IMR-90 (cell line): ENCODE measurements around the gene KRT76. TPM values are rescaled to one million over a fixed set of nuclear protein-coding genes. Genes with fewer than 3 reads are reported as not detected.

Source experiments
- ATAC-seq: fragments of 200-7000 bp; cut with Tn5 transposase; 2 replicates; pipeline ENCODE4 v1.9.1; 2020; ENCODE audit warnings: low read depth, mild to moderate bottlenecking, moderate library complexity
- BruUV-seq: library from RNA; stranded (reverse); fragments of 400-500 nt; replicated peaks from 2 replicates; lab custom pipeline; 2021; lab: Mats Ljungman, UMichigan
- CTCF ChIA-PET: fragments of 300-600 bp; formaldehyde crosslinking; extraction: SDS; loops from one replicate; lab custom pipeline; 2021; ENCODE audit warnings: antibody characterized with exemption; lab: Yijun Ruan, JAX
- POLR2A ChIA-PET: fragments of 300-600 bp; sonication (Branson Sonifier 250); formaldehyde crosslinking; loops from one replicate; lab custom pipeline; 2022; ENCODE audit warnings: antibody characterized with exemption; ENCODE audit not compliant: unreplicated experiment; lab: Charles Lee
- DNase-seq: peaks from one replicate; pipeline ENCODE4 v3.0.0; 2013
- H2AFZ ChIP-seq: replicated peaks from 2 replicates; pipeline ENCODE3; 2013; ENCODE audit warnings: low read length, mild to moderate bottlenecking; ENCODE audit not compliant: poor library complexity
- H2AK5ac ChIP-seq: 2 replicates; pipeline ENCODE4 v1.6.1; 2013; ENCODE audit warnings: low read depth, low read length, inconsistent platforms
- H2AK9ac ChIP-seq: replicated peaks from 2 replicates; pipeline ENCODE3; 2013; ENCODE audit warnings: mild to moderate bottlenecking, low read depth, low read length, moderate library complexity; ENCODE audit not compliant: poor library complexity
- H2BK120ac ChIP-seq: 2 replicates; pipeline ENCODE4 v1.6.1; 2013; ENCODE audit warnings: low read depth, low read length, inconsistent platforms
- H2BK15ac ChIP-seq: 3 replicates; pipeline ENCODE4 v1.6.1; 2013; ENCODE audit warnings: low read depth, low read length, inconsistent platforms
- H2BK20ac ChIP-seq: 2 replicates; pipeline ENCODE4 v1.6.1; 2013; ENCODE audit warnings: low read depth, mild to moderate bottlenecking, inconsistent platforms, low read length, moderate library complexity
- H2BK5ac ChIP-seq: 2 replicates; pipeline ENCODE4 v1.6.1; 2013; ENCODE audit warnings: mild to moderate bottlenecking, low read depth, low read length, inconsistent platforms; ENCODE audit not compliant: poor library complexity, severe bottlenecking
- H3K14ac ChIP-seq: replicated peaks from 2 replicates; pipeline ENCODE4 v1.6.1; 2013; ENCODE audit warnings: low read depth, low read length, inconsistent platforms
- H3K18ac ChIP-seq: 2 replicates; pipeline ENCODE4 v1.6.1; 2013; ENCODE audit warnings: low read depth, low read length, control low read depth
- H3K23ac ChIP-seq: 2 replicates; pipeline ENCODE4 v1.6.1; 2013; ENCODE audit warnings: low read depth, low read length, inconsistent platforms
- H3K27ac ChIP-seq: 2 replicates; pipeline ENCODE4 v1.5.1; 2013; ENCODE audit warnings: mild to moderate bottlenecking, control low read depth, low read length; ENCODE audit not compliant: insufficient read depth
- H3K27me3 ChIP-seq: 2 replicates; pipeline ENCODE4 v1.6.1; 2013; ENCODE audit warnings: low read length; ENCODE audit not compliant: control insufficient read depth, insufficient read depth
- H3K36me3 ChIP-seq: 2 replicates; pipeline ENCODE4 v1.6.1; 2013; ENCODE audit warnings: low read length, mixed read lengths; ENCODE audit not compliant: control insufficient read depth, insufficient read depth
- H3K4ac ChIP-seq: 2 replicates; pipeline ENCODE4 v1.6.1; 2013; ENCODE audit warnings: low read depth, low read length, inconsistent platforms
- H3K4me1 ChIP-seq: 2 replicates; pipeline ENCODE4 v1.6.1; 2013; ENCODE audit warnings: low read length, mixed read lengths; ENCODE audit not compliant: control insufficient read depth, insufficient read depth
- H3K4me2 ChIP-seq: 2 replicates; pipeline ENCODE4 v1.6.1; 2013; ENCODE audit warnings: low read depth, mild to moderate bottlenecking, control low read depth, low read length, moderate library complexity
- H3K4me3 ChIP-seq: 2 replicates; pipeline ENCODE4 v1.5.1; 2013; ENCODE audit warnings: low read depth, mild to moderate bottlenecking, control low read depth, low read length, moderate library complexity; ENCODE audit not compliant: insufficient read depth
- H3K56ac ChIP-seq: 2 replicates; pipeline ENCODE4 v1.6.1; 2013; ENCODE audit warnings: low read length, inconsistent platforms; ENCODE audit not compliant: insufficient read depth; ENCODE audit errors: extremely low read depth
- H3K79me1 ChIP-seq, 2 experiments: 2 replicates each; pipeline ENCODE4 v1.6.1; 2013; ENCODE audit warnings: low read length in 2 of 2, inconsistent platforms in 1 of 2, low read depth in 1 of 2
- H3K9ac ChIP-seq: 2 replicates; pipeline ENCODE4 v1.6.1; 2013; ENCODE audit warnings: low read depth, low read length, control low read depth
- H3K9me1 ChIP-seq: 2 replicates; pipeline ENCODE4 v1.6.1; 2013; ENCODE audit warnings: low read length, inconsistent platforms; ENCODE audit not compliant: insufficient read depth
- H3K9me3 ChIP-seq: 2 replicates; pipeline ENCODE4 v1.6.1; 2013; ENCODE audit warnings: low read length; ENCODE audit not compliant: control insufficient read depth, insufficient read depth
- H4K20me1 ChIP-seq: 2 replicates; pipeline ENCODE4 v1.6.1; 2013; ENCODE audit warnings: low read length, inconsistent platforms; ENCODE audit not compliant: insufficient read depth
- H4K5ac ChIP-seq: 2 replicates; pipeline ENCODE4 v1.6.1; 2013; ENCODE audit warnings: mild to moderate bottlenecking, low read depth, low read length, control low read depth
- H4K8ac ChIP-seq, 2 experiments: 2 replicates each; pipeline ENCODE4 v1.6.1; 2013; ENCODE audit warnings: low read depth in 2 of 2, low read length in 2 of 2, control low read depth in 1 of 2, inconsistent platforms in 1 of 2
- H4K91ac ChIP-seq: 2 replicates; pipeline ENCODE4 v1.6.1; 2013; ENCODE audit warnings: low read depth, low read length, inconsistent platforms; ENCODE audit not compliant: insufficient read depth
- BHLHE40 ChIP-seq: fragments of 150-350 bp; IDR thresholded peaks from 2 replicates; pipeline ENCODE4 v1.6.1; 2016; ENCODE audit warnings: mild to moderate bottlenecking, low read depth, low read length
- CEBPB ChIP-seq: IDR thresholded peaks from 2 replicates; pipeline ENCODE4 v1.6.1; 2012; ENCODE audit warnings: low read depth, low read length, improper control_type of control experiment
- MAFK ChIP-seq: IDR thresholded peaks from 2 replicates; pipeline ENCODE4 v1.6.1; 2012; ENCODE audit warnings: low read depth, low read length, improper control_type of control experiment
- MXI1 ChIP-seq: IDR thresholded peaks from 2 replicates; pipeline ENCODE4 v1.6.1; 2012; ENCODE audit warnings: low read depth, mild to moderate bottlenecking, low read length, moderate library complexity, borderline replicate concordance
- NFE2L2 ChIP-seq: fragments of 150-350 bp; IDR thresholded peaks from 2 replicates; pipeline ENCODE4 v1.6.1; 2016; ENCODE audit warnings: low read depth, mild to moderate bottlenecking, low read length
- POLR2A ChIP-seq: IDR thresholded peaks from 2 replicates; pipeline ENCODE4 v1.6.1; 2012; ENCODE audit warnings: mild to moderate bottlenecking, low read depth, low read length
- RFX5 ChIP-seq: IDR thresholded peaks from 2 replicates; pipeline ENCODE4 v1.8.0; 2012; ENCODE audit warnings: low read depth, mild to moderate bottlenecking, low read length, moderate library complexity
- SMC3 ChIP-seq: fragments of 150-350 bp; IDR thresholded peaks from 2 replicates; pipeline ENCODE4 v1.6.1; 2016; ENCODE audit warnings: low read depth, mild to moderate bottlenecking, antibody characterized with exemption, low read length, moderate library complexity
- WGBS, 2 experiments: methylation state at CpG; one replicate each; pipeline versions ENCODE4 v1.1.5 to v1.1.7; 2013; ENCODE audit warnings: missing lambda C conversion rate in 2 of 2; ENCODE audit not compliant: insufficient read length in 1 of 2; ENCODE audit errors: extremely low coverage in 2 of 2; 5-methylcytosine and 5-hydroxymethylcytosine counted together
- dilution Hi-C: fragments of 300-500 bp; cut with HindIII; formaldehyde crosslinking; loops from one replicate; pipeline ENCODE4 v1.14.3; 2018; ENCODE audit warnings: low sequenced_read_pairs; ENCODE audit not compliant: unreplicated experiment
- in situ Hi-C: fragments of 300-500 bp; cut with MboI; formaldehyde crosslinking; loops from 3 replicates; pipeline ENCODE4 v1.14.3; 2019; ENCODE audit warnings: low sequenced_read_pairs, inconsistent platforms, mixed read lengths
- intact Hi-C: fragments of 100-400 bp; cut with micrococcal nuclease; formaldehyde crosslinking; loops from 2 replicates; pipeline ENCODE4 v1.10.0; 2022
- polyA plus RNA-seq, 3 experiments: library from polyadenylated mRNA; depleted of rRNA; stranded (reverse); fragments of >200 nt; gene quantifications; 2 replicates each; pipeline ENCODE4 v1.2.3, GENCODE V29; 2012; ENCODE audit warnings: low replicate concordance in 1 of 3
- total RNA-seq: library from RNA; depleted of rRNA; stranded (reverse); fragments of >200 nt; gene quantifications from 2 replicates; pipeline ENCODE4 v1.2.3, GENCODE V29; 2012
- TF ChIP-seq, protein P1 (sequence below): fragments of 150-350 bp; IDR thresholded peaks from 2 replicates; pipeline ENCODE4 v1.6.1; 2016; ENCODE audit warnings: low read depth, mild to moderate bottlenecking, low read length, moderate library complexity, borderline replicate concordance
- TF ChIP-seq, protein P2 (sequence below): fragments of 150-350 bp; IDR thresholded peaks from 2 replicates; pipeline ENCODE4 v1.6.1; 2017; ENCODE audit warnings: mild to moderate bottlenecking, antibody characterized with exemption, low read length, low read depth
- TF ChIP-seq, protein P3 (sequence below): conservative IDR thresholded peaks from 2 replicates; pipeline ENCODE4 v1.5.1; 2012; ENCODE audit warnings: mild to moderate bottlenecking, low read depth, low read length, improper control_type of control experiment

The KRT76 gene
- total and polyA plus RNA-seq, 2 of the 4 experiments (the other 2 are of a cell fraction): not detected

- H3K36me3 ChIP-seq: no peaks in the 10 kb centered on the region
- dilution Hi-C loops: no loop called here
Measured at GRCh38 chr12:52763991-52764390, 13.2 kb downstream of the KRT76 start.

More at GRCh38 chr12:52763991-52764390, 13.2 kb downstream of the KRT76 start:
- H4K91ac ChIP-seq: no peak overlapping the region
- no peak overlapping the region for H3K4me3 ChIP-seq
- ATAC-seq (no peak), DNase-seq (no peak)
- no peak overlapping the region for H3K18ac ChIP-seq
- no peak overlapping the region for H2BK15ac ChIP-seq
- H3K4me2 ChIP-seq: no peak overlapping the region
- no peak overlapping the region for H2AFZ ChIP-seq
- no peak overlapping the region for H2AK5ac ChIP-seq
- peaks cover 8% of the 10 kb centered on the region for H3K27me3 ChIP-seq
- no peak overlapping the region for H2BK5ac ChIP-seq
- H3K9me1 ChIP-seq: no peaks in the 10 kb centered on the region
- no peak overlapping the region for H3K4ac ChIP-seq
- in situ Hi-C loops: no loop called here
- H3K9ac ChIP-seq: no peak overlapping the region
- no peaks in the 10 kb centered on the region for H3K79me1 ChIP-seq
- ChIA-PET CTCF (no interaction called here), POLR2A (no interaction called here)
- H3K4me1 ChIP-seq: no peaks in the 10 kb centered on the region
- WGBS, 2 experiments: no CpG with 5 or more reads among the region's 2 CpGs
- no peak overlapping the region for H3K27ac ChIP-seq
- no peak overlapping the region for H3K56ac ChIP-seq
- H3K14ac ChIP-seq: no peak overlapping the region
- no peak overlapping the region for H2BK20ac ChIP-seq
- no peak overlapping the region for H4K5ac ChIP-seq
- H2AK9ac ChIP-seq: no peak overlapping the region
- BruUV-seq: no TSS peak
- intact Hi-C loops: no loop called here
- H4K8ac ChIP-seq: no peak overlapping the region
- H3K23ac ChIP-seq: no peak overlapping the region
- peaks cover 5% of the 10 kb centered on the region; the same call in 1 of the 2 replicates for H3K9me3 ChIP-seq
- TF ChIP-seq, protein P1, sequence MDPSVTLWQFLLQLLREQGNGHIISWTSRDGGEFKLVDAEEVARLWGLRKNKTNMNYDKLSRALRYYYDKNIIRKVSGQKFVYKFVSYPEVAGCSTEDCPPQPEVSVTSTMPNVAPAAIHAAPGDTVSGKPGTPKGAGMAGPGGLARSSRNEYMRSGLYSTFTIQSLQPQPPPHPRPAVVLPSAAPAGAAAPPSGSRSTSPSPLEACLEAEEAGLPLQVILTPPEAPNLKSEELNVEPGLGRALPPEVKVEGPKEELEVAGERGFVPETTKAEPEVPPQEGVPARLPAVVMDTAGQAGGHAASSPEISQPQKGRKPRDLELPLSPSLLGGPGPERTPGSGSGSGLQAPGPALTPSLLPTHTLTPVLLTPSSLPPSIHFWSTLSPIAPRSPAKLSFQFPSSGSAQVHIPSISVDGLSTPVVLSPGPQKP: no peak
- TF ChIP-seq, protein P2, sequence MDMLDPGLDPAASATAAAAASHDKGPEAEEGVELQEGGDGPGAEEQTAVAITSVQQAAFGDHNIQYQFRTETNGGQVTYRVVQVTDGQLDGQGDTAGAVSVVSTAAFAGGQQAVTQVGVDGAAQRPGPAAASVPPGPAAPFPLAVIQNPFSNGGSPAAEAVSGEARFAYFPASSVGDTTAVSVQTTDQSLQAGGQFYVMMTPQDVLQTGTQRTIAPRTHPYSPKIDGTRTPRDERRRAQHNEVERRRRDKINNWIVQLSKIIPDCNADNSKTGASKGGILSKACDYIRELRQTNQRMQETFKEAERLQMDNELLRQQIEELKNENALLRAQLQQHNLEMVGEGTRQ: no peak
- TF ChIP-seq SMC3: no peak
- no peak for TF ChIP-seq MAFK
- no peak for TF ChIP-seq NFE2L2
- TF ChIP-seq BHLHE40: no peak
- no peak for TF ChIP-seq CEBPB
- TF ChIP-seq POLR2A: no peak
- no peak for TF ChIP-seq MXI1
- no peak for TF ChIP-seq RFX5
- TF ChIP-seq, protein P3, sequence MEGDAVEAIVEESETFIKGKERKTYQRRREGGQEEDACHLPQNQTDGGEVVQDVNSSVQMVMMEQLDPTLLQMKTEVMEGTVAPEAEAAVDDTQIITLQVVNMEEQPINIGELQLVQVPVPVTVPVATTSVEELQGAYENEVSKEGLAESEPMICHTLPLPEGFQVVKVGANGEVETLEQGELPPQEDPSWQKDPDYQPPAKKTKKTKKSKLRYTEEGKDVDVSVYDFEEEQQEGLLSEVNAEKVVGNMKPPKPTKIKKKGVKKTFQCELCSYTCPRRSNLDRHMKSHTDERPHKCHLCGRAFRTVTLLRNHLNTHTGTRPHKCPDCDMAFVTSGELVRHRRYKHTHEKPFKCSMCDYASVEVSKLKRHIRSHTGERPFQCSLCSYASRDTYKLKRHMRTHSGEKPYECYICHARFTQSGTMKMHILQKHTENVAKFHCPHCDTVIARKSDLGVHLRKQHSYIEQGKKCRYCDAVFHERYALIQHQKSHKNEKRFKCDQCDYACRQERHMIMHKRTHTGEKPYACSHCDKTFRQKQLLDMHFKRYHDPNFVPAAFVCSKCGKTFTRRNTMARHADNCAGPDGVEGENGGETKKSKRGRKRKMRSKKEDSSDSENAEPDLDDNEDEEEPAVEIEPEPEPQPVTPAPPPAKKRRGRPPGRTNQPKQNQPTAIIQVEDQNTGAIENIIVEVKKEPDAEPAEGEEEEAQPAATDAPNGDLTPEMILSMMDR: no peak
- no peaks in the 10 kb centered on the region for H4K20me1 ChIP-seq
- no peak overlapping the region for H2BK120ac ChIP-seq
